HAP-1 (cell line): ENCODE measurements around the gene KAZN.

ENCODE experiments used
- DNase-seq, 2 experiments: peaks; one replicate each; pipeline ENCODE4 v3.0.0-alpha.2; 2016 to 2020; ENCODE audit warnings: low spot score in 2 of 2
- H3K27me3 ChIP-seq: fragments of 250-450 bp; sonication (Bioruptor Pico); 2 replicates; pipeline ENCODE4 v1.5.1; 2020; ENCODE audit warnings: low read depth, mild to moderate bottlenecking, moderate library complexity
- H3K36me3 ChIP-seq: fragments of 250-450 bp; sonication (Bioruptor Pico); replicated peaks from 2 replicates; pipeline ENCODE4 v1.5.1; 2020; ENCODE audit warnings: mild to moderate bottlenecking
- H3K4me1 ChIP-seq: fragments of 250-450 bp; sonication (Bioruptor Pico); 2 replicates; pipeline ENCODE4 v1.5.1; 2020; ENCODE audit warnings: mild to moderate bottlenecking
- H3K4me3 ChIP-seq: fragments of 250-450 bp; sonication (Bioruptor Pico); 2 replicates; pipeline ENCODE4 v1.5.1; 2020; ENCODE audit warnings: mild to moderate bottlenecking, moderate library complexity
- H3K9me3 ChIP-seq: fragments of 250-450 bp; sonication (Bioruptor Pico); 2 replicates; pipeline ENCODE4 v1.5.1; 2020; ENCODE audit warnings: mild to moderate bottlenecking, moderate library complexity
- in situ Hi-C: fragments of 300-500 bp; cut with MboI; formaldehyde crosslinking; loops from 3 replicates; pipeline ENCODE4 v1.14.3; 2020; ENCODE audit warnings: low sequenced_read_pairs, inconsistent platforms, mixed read lengths

Gene KAZN

DNA sequence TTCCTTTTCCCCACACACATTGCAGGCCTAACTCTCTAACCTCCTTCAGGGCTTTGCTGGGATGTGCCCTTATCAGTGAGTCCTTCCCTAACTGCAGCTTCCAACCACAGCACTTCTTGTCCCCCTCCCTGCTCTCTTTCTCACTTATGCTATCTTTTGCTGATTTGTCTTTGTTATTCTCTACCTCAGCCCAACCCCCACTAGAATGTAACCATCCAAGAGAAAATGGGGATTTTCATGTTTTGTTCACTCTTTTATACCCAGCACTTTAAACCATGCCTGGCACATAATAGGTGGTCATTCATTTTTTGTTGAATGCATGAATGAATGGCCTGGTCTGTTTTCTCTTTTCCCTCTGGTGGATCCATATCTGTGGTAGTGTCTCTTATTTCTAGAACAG, 243.5 kb downstream of the KAZN start:
- DNase-seq: no peak
- H3K4me1 ChIP-seq: no peaks in the 10 kb centered on the region
- H3K4me3 ChIP-seq: no peak overlapping the region
- in situ Hi-C loops: no loop called here
- peaks cover 8% of the 10 kb centered on the region; the same call in 1 of the 2 replicates for H3K9me3 ChIP-seq
- no peaks in the 10 kb centered on the region for H3K27me3 ChIP-seq
- no peaks in the 10 kb centered on the region for H3K36me3 ChIP-seq

DNA sequence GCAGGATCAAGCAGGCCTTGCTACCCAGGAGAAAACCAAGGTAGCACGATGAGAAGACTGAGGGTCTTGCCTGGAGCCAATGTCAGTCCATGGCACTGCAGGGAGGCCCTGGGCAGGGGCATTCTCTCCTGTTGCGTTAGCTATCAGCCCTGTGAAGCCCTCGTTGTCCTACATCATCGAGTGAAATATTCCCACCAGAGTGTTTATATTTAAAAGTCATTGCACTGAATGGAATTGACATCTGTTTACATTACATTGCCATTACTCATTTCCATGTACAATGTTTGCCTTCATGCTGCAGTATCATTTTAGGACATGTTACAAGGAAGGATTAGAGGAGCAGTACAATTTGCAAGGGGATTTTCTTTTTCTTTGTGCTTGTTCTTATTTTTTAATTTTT, 243.9 kb downstream of the KAZN start:
- Histone ChIP-seq H3K36me3 (no peaks in the 10 kb centered on the region), H3K4me1 (no peaks in the 10 kb centered on the region), H3K4me3 (no peak overlapping the region), H3K9me3 (peaks cover 8% of the 10 kb centered on the region; the same call in 1 of the 2 replicates), H3K27me3 (no peaks in the 10 kb centered on the region)
- no peak for DNase-seq
- in situ Hi-C loops: no loop called here

DNA sequence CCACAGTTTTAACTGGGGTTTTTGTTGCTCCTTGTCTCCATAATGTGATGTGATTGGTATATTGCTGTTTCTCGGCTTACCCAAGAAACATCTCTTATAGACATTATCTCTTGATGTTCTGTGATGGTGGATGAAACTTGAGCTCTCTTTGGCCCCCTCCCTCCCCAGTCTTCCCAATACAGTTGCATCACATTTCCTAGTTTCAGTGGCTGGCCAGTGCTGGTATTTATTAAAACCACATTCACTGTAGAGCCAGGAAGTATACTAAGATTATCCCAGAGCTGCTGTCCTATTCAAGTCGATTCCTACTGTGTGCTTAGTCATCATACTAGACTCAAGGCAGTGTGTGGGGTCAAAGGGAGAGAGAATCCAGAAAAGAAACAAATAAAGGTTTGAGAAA, 244.4 kb downstream of the KAZN start:
- Histone ChIP-seq H3K27me3 (no peaks in the 10 kb centered on the region), H3K36me3 (no peaks in the 10 kb centered on the region), H3K4me3 (no peak overlapping the region), H3K4me1 (no peaks in the 10 kb centered on the region), H3K9me3 (peaks cover 8% of the 10 kb centered on the region; the same call in 1 of the 2 replicates)
- DNase-seq: no peak
- in situ Hi-C loops: no loop called here

DNA sequence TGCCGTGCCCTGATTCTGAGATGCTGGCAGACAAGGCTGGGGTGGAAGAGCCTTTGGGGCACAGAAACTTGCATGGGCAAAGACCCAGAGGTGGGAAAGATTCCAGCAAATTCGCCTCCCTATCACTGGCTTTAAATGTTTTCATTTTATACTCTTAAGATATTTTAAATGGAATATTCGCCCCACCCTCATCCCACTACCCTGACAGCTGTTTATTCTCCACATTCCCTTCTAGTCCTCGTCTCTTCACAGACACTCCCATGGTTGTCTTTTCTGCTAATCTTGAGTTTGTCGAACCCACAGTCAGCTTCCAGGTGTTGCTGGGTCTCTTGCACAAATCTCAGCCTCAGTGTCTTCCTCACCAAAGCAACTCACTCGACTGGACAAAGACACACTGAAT, 245.0 kb downstream of the KAZN start:
- DNase-seq: no peak
- H3K9me3 ChIP-seq: peaks cover 8% of the 10 kb centered on the region; the same call in 1 of the 2 replicates
- in situ Hi-C loops: no loop called here
- no peak overlapping the region for H3K4me3 ChIP-seq
- no peaks in the 10 kb centered on the region for H3K4me1 ChIP-seq
- no peaks in the 10 kb centered on the region for H3K27me3 ChIP-seq
- H3K36me3 ChIP-seq: no peaks in the 10 kb centered on the region

DNA sequence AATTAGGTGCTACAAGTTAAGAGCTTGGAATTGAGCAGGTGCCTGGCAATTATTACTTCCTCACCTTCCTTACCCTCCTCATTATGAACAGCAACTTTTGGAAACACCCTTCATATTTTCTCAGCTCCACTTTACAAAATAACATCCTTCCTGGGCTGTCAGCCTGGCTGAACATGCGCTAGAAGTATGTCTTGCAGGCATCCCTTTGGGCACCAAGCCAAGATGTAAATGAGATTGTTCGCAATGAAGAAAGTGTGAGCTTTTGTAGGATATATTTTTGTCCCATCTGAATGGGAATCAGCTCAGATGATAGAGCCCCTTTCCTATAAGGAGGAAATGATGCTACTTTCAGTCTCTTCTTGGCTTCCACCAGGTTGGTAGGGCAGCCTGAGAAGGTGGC, 245.9 kb downstream of the KAZN start:
- DNase-seq: no peak
- H3K27me3 ChIP-seq: no peaks in the 10 kb centered on the region
- in situ Hi-C loops: no loop called here
- H3K9me3 ChIP-seq: peaks cover 8% of the 10 kb centered on the region; the same call in 1 of the 2 replicates
- H3K36me3 ChIP-seq: no peaks in the 10 kb centered on the region
- no peaks in the 10 kb centered on the region for H3K4me1 ChIP-seq
- H3K4me3 ChIP-seq: no peak overlapping the region

DNA sequence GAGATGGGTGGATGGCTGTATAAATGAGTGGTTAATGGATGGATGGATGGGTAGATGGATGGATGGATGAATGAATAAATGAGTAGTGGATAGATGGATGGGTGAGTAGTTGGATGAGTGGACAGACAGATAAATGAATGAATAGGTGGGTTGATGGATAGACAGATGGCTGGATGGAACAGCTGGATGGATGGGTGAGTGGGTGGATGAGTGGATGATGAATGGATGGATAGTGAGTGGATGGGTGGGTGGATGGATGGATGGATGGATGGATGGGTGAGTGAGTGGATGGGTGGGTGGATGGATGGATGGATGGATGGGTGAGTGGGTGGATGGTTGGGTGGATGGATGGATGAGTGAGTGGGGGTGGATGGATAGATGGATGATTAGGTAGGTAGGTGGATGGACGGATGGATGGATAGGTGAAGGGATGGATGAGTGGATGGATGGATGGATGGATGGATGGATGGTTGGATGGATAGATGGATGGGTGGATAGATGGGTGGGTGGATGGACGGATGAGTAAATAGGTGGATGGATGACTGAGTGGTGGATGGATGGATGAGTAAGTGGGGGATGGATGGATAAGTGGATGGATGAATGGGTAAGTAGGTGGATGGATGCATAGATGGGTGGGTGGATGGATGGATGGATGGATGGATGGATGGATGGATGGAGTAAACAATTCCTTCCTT, 246.6 kb downstream of the KAZN start:
- H3K4me1 ChIP-seq: no peaks in the 10 kb centered on the region
- in situ Hi-C loops: no loop called here

DNA sequence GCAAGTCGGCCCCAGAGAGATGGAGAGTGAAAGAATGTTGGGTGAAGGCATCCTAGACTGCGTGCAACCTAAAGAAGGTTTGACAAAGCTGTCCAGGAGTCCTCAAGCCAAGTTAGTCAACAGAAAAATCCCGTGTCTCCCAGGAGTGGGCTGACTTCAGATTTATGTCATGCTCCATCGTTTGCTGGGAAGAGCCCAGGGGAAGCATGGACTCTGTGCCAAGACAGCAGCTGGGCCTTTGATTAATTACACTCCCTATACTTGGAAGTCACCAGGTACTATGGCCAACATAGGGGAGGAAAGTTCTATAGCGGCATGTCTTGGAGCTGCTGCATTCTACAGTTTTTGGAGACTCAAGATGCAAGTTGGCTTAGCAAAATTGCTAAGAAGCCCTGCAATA, 247.4 kb downstream of the KAZN start:
- in situ Hi-C loops: no loop called here
- no peak for DNase-seq
- H3K9me3 ChIP-seq: peaks cover 8% of the 10 kb centered on the region; the same call in 1 of the 2 replicates
- H3K36me3 ChIP-seq: no peaks in the 10 kb centered on the region
- H3K27me3 ChIP-seq: no peaks in the 10 kb centered on the region
- no peak overlapping the region for H3K4me3 ChIP-seq
- H3K4me1 ChIP-seq: no peaks in the 10 kb centered on the region

More for the DNA sequence above, 246.6 kb downstream of the KAZN start:
- Histone ChIP-seq H3K4me3 (no peak overlapping the region), H3K9me3 (peaks cover 8% of the 10 kb centered on the region; the same call in 1 of the 2 replicates), H3K36me3 (no peaks in the 10 kb centered on the region), H3K27me3 (no peaks in the 10 kb centered on the region)
- no peak for DNase-seq

DNA sequence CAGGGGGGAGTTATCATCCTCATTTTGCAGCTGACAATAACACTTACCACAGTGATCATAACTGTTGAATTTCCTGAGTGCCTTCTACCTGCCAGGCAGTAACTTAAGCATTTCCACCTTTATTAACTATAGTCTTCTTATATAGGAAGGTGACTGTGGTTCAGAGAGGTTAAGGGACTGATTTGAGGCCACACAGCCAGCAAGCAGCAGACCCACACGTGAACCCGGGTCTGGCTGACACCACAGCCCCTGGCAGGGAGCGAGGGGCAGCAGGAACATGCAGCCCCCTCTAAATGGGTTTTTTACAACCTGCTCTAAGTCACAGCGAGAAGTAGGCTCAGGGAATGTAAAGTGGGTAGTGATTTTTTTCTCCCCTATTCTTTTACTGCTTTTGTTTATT, 248.2 kb downstream of the KAZN start:
- no peak for DNase-seq
- Histone ChIP-seq H3K4me1 (no peaks in the 10 kb centered on the region), H3K9me3 (peaks cover 5% of the 10 kb centered on the region; the same call in 1 of the 2 replicates), H3K36me3 (no peaks in the 10 kb centered on the region), H3K4me3 (no peak overlapping the region), H3K27me3 (no peaks in the 10 kb centered on the region)
- in situ Hi-C loops: no loop called here

DNA sequence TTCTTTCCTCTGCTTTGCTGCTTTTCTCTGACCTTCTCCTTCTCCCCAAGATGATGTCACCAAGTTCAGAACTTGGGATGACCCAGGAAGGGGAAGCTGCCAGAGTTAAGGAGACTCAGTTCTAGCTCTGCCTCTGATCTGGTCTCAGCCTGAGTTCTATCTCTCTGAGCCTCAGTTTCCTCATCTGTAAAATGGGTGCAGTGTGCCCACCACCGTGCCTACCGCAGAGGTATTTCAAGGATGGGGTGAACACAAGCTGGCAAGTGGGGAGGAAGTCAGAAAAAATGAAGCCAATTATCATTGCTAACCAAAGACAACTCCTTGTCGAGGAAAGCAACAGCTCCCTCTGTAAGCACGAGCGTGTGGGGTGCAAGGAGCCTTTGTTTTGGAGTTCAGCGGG, 249.7 kb downstream of the KAZN start:
- no peaks in the 10 kb centered on the region for H3K4me1 ChIP-seq
- no peak overlapping the region for H3K4me3 ChIP-seq
- DNase-seq: no peak
- in situ Hi-C loops: no loop called here
- no peaks in the 10 kb centered on the region for H3K36me3 ChIP-seq
- H3K9me3 ChIP-seq: no peaks in the 10 kb centered on the region
- no peaks in the 10 kb centered on the region for H3K27me3 ChIP-seq

DNA sequence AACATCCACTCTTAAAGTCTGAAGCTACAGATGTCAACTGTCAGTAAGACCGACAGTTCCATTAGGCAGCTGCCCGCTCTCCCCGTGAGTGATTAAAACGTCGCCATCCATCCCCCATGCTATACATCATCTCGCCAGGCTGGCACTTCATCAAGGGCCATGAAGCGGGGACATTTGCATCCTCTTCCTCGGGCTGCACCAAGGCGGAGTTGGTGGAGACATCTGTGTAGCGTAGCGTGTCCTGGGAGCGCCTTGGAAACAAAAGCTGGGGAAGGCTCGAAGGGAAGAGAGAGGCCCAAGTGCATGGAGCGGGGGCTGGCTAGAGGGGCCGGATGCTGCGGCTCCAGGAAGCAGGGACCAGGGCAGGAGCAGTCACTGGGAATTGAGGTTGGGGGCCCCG, 250.1 kb downstream of the KAZN start:
- Histone ChIP-seq H3K4me1 (no peaks in the 10 kb centered on the region), H3K9me3 (no peaks in the 10 kb centered on the region), H3K4me3 (no peak overlapping the region), H3K36me3 (no peaks in the 10 kb centered on the region), H3K27me3 (no peaks in the 10 kb centered on the region)
- DNase-seq: no peak
- in situ Hi-C loops: no loop called here

DNA sequence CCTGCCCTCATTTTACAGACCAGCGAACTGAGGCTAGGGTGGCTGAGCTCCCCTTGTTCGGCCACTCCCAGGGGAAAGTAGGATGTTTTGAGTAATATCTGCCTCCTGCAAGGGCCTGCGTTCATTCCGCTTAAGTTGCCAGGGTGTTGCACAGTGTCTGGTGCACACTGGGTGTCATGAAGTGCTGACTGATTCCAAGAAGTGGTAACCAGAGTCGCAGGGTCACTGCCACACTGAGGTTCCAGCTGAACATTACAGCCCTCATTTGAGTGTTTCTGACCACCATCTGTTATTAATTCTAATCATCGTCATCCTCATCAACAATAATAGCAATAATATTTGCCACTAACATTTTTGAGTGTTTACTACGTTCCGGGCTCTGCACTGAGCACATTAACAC, 250.6 kb downstream of the KAZN start:
- H3K4me3 ChIP-seq: no peak overlapping the region
- no peaks in the 10 kb centered on the region for H3K9me3 ChIP-seq
- no peaks in the 10 kb centered on the region for H3K27me3 ChIP-seq
- in situ Hi-C loops: no loop called here
- H3K4me1 ChIP-seq: no peaks in the 10 kb centered on the region
- H3K36me3 ChIP-seq: no peaks in the 10 kb centered on the region
- DNase-seq: no peak

DNA sequence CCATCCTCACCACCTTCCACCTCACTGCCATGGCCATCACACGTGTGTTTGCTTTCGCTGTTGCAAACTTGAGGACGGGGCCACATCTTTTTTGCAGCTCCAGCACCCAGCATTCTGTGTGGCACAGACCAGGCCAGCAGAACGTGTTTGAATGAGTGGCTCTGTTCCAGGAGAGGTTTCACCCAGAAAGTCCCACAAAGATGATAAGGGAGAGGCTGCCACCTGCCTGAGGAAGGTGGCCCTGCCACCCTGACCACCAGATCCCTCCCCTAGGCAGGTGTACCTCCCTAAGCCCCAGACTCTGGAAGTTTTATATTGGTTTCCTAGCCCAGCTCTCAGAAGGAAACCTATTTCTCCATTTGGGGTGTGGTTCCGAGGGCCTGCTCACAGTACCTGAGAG, 252.1 kb downstream of the KAZN start:
- Histone ChIP-seq H3K36me3 (no peaks in the 10 kb centered on the region), H3K9me3 (no peaks in the 10 kb centered on the region), H3K27me3 (no peaks in the 10 kb centered on the region), H3K4me1 (no peaks in the 10 kb centered on the region), H3K4me3 (no peak overlapping the region)
- in situ Hi-C loops: no loop called here
- no peak for DNase-seq

DNA sequence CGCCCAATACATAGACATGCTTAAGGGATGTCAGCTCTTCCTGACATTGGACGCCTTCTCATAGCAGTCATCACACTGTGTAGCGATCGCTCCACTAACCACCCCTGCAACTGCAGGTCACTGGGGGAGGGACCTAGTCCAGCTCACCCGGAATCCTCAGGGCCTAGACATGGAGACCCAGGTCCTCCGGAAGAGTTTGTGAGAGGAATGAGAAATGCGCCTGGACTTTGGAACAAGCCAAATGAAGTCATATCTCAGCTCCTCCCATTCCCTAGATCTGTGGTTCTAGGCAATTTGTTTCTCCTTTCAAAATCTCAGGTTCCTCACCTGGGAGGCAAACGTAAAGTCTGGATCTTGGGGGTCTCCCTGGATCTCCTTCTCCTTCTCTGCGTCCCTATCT, 253.3 kb downstream of the KAZN start:
- no peak overlapping the region for H3K4me3 ChIP-seq
- no peaks in the 10 kb centered on the region for H3K27me3 ChIP-seq
- in situ Hi-C loops: no loop called here
- no peaks in the 10 kb centered on the region for H3K4me1 ChIP-seq
- no peaks in the 10 kb centered on the region for H3K9me3 ChIP-seq
- no peaks in the 10 kb centered on the region for H3K36me3 ChIP-seq
- DNase-seq: no peak

DNA sequence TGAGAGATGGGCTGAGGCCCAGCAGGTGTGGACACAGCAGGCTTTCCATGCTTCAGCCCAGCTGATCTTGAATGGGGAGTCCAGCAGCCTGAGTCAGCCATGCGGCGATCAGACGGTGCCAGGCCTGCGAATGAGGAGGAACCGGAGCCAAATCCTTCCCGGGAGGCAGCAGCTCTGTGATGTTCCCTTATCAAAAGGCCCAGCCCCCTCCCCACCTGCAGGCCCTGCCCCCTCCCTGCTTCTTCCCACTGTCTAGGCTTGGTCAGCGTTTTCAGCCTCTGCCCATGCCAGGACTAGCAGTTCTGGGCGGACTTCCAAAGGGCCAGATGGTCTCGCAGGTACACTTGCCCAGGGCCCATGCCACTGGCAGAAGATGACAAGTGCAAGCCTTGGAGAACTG, 253.8 kb downstream of the KAZN start:
- in situ Hi-C loops: no loop called here
- no peak for DNase-seq

DNA sequence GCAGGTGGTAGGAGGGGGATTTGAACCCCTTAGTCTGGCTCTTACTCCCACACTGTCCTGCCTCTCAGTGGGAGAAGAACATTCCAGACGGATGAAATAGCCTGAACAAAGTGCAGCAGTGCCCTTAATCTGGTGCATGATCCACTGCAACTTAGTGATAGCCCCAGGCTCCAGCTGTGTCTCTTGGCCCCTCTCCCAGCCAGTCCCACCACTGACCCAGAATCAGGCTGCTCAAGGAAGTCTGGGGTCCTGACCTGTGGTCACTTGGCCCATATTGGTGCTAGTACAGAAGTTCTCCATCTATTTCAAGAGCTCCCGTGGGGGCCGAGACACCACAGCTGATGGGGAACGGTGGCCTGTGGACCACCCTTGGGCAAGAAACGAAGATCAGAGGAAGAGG, 255.0 kb downstream of the KAZN start:
- DNase-seq: no peak
- in situ Hi-C loops: no loop called here
- no peaks in the 10 kb centered on the region for H3K36me3 ChIP-seq
- H3K4me1 ChIP-seq: no peaks in the 10 kb centered on the region
- H3K27me3 ChIP-seq: no peaks in the 10 kb centered on the region
- no peak overlapping the region for H3K4me3 ChIP-seq
- H3K9me3 ChIP-seq: no peaks in the 10 kb centered on the region

More for the DNA sequence above, 253.8 kb downstream of the KAZN start:
- Histone ChIP-seq H3K4me1 (no peaks in the 10 kb centered on the region), H3K4me3 (no peak overlapping the region), H3K36me3 (no peaks in the 10 kb centered on the region), H3K27me3 (no peaks in the 10 kb centered on the region), H3K9me3 (no peaks in the 10 kb centered on the region)
